Left kidney (tissue), 2 donors: Measurements from ENCODE around the gene PHGDH. TPM values are rescaled to one million over a fixed set of nuclear protein-coding genes. Genes with fewer than 3 reads are reported as not detected.
"Not testable (repeated sequence)": the region's sequence is repeated elsewhere in the genome, so short reads cannot be mapped to it uniquely, and the experiment has no call there.

ENCODE experiments used
- DNase-seq: peaks from one replicate; pipeline ENCODE4 v3.0.0-alpha.2; 2013
- polyA plus RNA-seq: library from polyadenylated mRNA; unstranded; fragments of 120-200 nt; gene quantifications from one replicate; pipeline ENCODE4 v1.2.1, GENCODE V29; 2013; ENCODE audit not compliant: insufficient read length

The PHGDH gene
- polyA plus RNA-seq, 1 donor, result 263 TPM

GRCh38 chr1:119786473-119787050 is 74.8 kb downstream of the PHGDH start:
- not testable (repeated sequence) for DNase-seq

DNA sequence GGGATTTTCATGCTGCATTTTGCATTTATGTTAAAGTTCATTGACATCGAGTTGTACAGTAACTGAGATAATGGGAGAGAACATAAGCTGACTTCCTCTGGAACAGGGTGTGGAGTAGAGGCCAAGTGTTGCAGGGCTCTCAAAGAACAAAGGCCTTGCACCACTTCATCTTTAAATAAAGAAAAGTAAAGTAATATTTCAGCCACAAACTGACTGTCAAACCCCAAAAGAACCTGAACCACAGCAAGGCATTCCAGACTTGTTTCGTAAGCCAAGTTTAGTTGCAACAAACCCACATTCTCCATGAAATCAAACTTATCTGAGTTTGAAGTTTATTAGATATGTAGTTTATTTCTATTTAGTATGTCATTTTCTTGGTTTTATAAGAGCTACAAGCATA is 76.0 kb downstream of the PHGDH start:
- DNase-seq, result no peak

DNA sequence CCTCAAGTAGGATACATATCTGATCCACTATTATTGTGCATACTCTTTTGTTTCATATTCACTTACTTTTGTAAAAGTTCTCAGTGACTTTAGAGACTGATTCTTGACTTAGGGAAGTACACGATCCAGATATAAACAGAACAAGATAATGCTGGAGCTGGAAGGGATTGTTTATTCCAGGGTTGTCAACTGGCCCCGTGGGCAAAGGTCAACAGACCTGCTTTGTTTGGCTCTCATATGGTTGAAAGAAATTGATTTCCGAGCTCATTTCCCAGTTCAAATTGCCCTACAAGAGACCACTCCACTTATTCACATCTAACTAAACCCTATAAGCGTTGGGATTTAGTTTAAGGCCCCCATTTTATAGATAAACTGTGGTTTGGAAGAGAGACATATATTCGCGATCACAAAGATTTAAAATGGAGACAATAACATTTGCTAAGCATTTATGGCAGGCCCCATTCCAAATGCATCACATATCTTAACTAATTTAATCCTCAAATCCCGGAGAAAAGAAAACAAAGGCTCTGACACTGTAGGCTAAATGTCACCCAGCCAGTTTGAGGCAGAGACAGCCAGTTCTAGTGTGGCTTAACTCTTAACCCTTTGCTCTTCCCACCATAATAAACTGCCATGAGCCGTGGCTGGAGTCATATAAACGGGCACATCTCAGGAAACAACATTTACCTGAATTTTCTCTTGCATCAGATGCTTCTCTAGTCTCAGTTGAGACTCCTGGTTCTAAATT is 78.9 kb downstream of the PHGDH start:
- DNase-seq, result no peak

GRCh38 chr1:119791377-119791776 is 79.6 kb downstream of the PHGDH start:
- no peak for DNase-seq

Other genes starting within 250 kb of the PHGDH start
- gene HSD3B1, start 204.7 kb upstream of the PHGDH start, polyA plus RNA-seq, result 0.78 TPM
- gene ZNF697, start 63.7 kb upstream of the PHGDH start, polyA plus RNA-seq, result 21.9 TPM
- gene HMGCS2, start 57.0 kb downstream of the PHGDH start, polyA plus RNA-seq, result 79.7 TPM
- gene REG4, start 99.5 kb downstream of the PHGDH start, polyA plus RNA-seq, result 0.52 TPM
- not detected for gene ADAM30, start 184.6 kb downstream of the PHGDH start, polyA plus RNA-seq